DMS53 (cell line): ENCODE data around the gene ROM1.

Source experiments
- DNase-seq: peaks from one replicate; lab custom pipeline; 2025; lab: John Stamatoyannopoulos, UW

The ROM1 gene

DNA sequence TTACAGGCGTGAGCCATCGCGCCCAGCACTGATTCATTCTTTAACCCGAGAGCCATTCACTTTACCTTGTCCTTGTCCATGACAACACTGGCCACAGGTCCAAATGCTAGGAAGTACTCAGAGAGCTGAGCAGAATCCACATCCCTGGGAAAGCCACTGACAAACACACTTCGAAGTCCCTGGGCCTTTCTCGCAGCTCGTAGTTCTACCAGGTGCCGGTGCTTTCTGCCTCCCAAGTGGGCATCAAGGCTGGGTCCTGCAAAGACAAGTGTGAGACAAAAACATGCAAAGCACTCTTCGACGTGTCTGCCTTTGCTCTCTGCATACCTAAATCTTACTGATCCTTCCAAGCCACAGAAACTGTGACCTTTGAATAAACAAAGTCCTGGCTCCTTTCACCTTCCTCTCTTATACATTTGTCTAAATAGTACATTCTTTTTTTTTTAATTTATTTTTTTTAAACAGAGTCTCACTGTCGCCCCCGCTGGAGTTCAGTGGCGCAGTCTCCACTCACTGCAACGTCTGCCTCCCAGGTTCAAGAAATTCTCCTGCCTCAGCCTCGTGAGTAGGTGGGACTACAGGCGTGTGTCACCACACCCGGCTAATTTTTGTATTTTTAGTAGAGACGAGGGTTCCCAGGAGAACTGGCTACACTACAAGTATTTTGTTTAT is 24.0 kb upstream of the ROM1 start:
- DNase-seq: peak; percentile 38

DNA sequence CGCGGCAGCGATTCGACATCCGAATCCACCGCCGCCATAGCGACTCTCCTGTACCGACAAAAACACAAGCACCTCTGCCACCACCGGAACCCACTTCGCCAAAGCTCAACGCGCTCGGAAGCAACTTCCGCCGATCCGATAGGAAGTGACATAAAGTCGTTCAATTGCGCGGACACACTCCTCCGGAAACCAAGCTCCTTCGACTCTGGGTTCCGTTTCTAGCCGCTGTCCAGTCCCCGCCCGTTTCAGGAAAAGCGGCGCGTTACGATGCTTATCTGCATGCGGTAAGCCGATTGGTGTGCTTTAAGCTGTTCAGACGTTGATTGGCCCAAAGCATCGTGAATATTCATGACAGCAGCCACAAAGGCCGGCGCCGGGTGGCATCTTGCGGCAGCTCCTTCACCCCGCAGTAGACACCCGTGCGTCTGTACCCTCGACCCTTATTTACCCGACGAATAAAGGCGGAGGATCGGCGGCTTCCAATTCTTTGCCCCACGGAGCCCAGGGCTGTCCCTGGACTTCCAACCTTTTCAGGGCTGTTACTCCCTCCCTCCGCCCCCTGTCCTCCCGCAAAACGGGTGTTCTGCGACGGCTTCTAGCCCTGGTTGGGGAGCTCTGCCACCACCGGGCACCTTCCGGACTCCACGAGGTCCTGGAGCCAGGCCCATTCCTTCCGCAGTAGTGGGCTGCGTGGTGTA is 21.5 kb upstream of the ROM1 start, which contains the start of gene TUT1:
Gene TUT1 (minus strand): TSS at position 76 of the 698 bp plus-strand sequence. CDS start 38 bp downstream, at position 38.
- peak; percentile 100 for DNase-seq

DNA sequence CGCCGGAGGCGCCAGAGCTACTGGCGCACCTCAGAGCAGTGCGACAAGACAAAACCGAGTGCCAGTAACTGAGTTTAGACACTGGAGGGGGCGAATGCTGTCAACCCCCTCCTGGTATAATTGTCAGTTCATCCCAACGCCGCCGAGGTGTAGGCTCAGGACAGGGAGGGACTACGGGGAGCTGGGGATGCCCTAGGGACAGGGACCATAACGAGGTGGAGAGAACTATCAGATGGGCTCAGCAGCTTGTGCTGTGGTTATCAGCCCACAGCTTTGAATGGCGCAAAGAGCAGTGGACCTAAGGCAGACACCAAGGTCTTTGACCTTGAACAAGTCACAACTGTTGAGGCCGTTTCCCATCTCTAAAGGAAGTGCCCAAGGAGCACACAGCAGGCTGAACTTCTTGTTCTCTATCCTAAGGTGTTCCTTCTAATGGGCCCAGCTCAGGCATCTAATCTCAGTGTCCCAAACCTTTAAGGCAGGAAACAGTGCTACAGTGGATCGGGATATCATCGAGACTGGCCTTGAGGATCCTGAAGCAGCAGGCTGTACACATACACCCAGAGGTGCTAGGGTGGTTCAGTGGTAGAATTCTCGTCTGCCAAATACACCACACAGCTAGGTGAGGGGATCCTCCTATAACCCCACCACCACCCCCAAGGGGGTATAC is 20.8 kb upstream of the ROM1 start:
- no peak for DNase-seq

DNA sequence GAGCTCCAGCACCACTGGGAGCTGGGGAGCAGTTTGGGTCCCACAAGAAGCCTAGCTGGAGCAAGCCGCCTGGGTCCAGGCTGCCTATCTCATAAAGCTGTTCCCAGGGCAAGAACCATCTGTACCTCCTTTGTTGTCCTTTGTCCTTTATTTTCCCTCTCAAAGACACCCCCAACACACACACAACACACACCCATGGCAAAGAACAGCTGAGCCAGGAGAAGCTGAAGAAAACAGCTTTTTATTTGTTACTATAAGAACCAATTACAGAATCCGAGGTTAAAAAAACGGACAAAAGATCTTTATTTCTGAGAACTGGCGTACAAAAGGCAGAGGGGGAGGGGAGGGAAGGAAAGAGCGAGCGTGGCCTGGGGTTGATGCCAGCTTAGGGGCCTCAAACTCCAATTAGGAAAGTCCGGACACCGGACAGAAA is 20.1 kb upstream of the ROM1 start:
- no peak for DNase-seq

GRCh38 chr11:62593434-62594044 is 19.5 kb upstream of the ROM1 start:
- DNase-seq: peak; percentile 91

DNA sequence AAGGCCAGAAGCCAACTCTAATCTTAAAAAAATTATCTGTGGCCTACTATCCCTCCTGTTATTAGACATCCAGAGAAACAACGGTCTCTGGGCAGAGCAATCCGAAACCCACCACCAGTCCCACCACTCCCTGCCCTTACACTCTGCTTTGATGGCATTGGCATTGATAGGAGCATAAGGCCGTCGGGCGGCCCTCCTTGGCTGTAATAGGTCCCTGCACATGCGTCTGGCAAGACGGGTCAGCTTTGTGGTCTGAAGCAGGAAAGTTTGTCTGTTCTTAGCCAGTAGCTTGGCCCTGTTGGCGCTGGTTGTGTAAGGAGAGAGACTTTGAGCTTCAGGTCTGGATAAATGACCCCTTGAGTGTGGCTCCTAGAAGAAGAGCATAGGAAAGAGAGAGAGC is 17.9 kb upstream of the ROM1 start:
- DNase-seq: no peak

GRCh38 chr11:62599069-62599696 is 13.9 kb upstream of the ROM1 start:
- peak; percentile 71 for DNase-seq

DNA sequence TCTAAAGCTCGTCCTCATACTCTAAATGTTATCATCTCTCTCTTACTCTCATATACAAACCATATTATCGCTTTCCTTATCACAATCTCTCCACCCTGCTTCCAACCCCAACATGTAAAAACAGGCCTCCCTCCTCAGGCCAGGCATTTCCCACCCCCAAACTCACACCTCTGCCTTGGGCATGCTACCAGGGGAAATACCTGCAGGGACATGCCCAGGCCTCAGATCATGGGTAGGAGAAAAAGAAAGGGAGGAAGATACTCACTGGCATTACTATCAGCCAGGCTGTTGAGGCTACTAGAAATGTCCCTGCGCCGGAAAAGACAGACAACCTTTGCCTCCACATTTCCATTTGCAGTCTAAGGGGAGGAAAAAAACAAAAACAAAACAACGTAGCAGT is 13.2 kb upstream of the ROM1 start:
- no peak for DNase-seq

GRCh38 chr11:62600367-62601121 is 12.5 kb upstream of the ROM1 start:
- DNase-seq: peak; percentile 60

DNA sequence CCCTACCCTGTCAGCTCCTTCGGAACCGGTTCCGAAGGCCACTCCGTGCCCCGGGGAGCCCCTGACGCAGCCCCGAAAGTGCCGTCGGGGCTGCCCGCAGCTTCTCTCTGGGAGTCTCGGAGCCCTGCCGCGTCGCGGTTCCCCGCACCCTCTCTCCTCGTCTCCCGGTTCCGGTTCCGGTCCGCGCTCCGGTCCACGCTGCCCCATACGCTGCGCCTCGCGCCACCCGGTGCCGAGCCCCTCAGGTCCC is 12.0 kb upstream of the ROM1 start:
- DNase-seq: peak; percentile 70

- peak; percentile 99 for DNase-seq
Measured at GRCh38 chr11:62601372-62602140, 11.5 kb upstream of the ROM1 start, which contains the start of gene MTA2. Gene MTA2 (minus strand): TSS chr11:62601865. CDS start chr11:62601450, 415 bp downstream.

- DNase-seq: peak; percentile 91
Measured at GRCh38 chr11:62602141-62603071, 10.7 kb upstream of the ROM1 start.

- DNase-seq: peak; percentile 68
Measured at GRCh38 chr11:62603072-62603408, 10.0 kb upstream of the ROM1 start.

- DNase-seq: peak; percentile 62
Measured at GRCh38 chr11:62603776-62604299, 9.2 kb upstream of the ROM1 start.

GRCh38 chr11:62604460-62605120 is 8.5 kb upstream of the ROM1 start:
- DNase-seq: no peak

GRCh38 chr11:62605467-62605866 is 7.6 kb upstream of the ROM1 start:
- no peak for DNase-seq

GRCh38 chr11:62605902-62606301 is 7.2 kb upstream of the ROM1 start:
- DNase-seq: no peak

- DNase-seq: no peak
Measured at GRCh38 chr11:62607714-62608113, 5.3 kb upstream of the ROM1 start.

DNA sequence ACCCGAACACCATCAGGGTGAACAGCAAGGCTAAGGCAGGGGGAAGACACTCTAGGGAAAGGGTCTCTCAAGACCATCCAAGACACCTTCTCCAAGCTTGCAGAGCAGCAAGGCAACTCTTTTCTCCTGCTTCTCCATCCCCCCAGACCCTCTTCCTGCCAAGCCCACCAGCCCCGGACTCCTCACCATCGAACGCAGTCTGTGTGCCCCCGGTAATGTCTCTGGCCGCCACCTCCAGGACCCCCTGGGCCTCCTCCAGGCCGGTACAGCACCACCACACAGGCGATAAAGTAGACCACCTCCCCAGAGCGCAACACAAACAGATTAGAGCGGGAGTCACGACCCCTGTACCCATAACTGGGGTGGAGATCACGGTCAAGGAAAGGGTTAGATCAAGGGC is 4.3 kb upstream of the ROM1 start:
- no peak for DNase-seq
